ENCODE results near the gene FAM227B.
"Not testable (repeated sequence)": the region's sequence is repeated elsewhere in the genome, so short reads cannot be mapped to it uniquely, and the experiment has no call there.

The FAM227B gene

GRCh38 chr15:49501586-49501985 lies 119.0 kb downstream of the FAM227B start:
- in situ Hi-C loops (cut with MboI; ENCODE audit: low pct_unique_long_range_greater_than_20kb, low sequenced_read_pairs, unreplicated experiment): no loop called here
- no peak for DNase-seq (ENCODE audit: low spot score)
- TF ChIP-seq, protein P1, sequence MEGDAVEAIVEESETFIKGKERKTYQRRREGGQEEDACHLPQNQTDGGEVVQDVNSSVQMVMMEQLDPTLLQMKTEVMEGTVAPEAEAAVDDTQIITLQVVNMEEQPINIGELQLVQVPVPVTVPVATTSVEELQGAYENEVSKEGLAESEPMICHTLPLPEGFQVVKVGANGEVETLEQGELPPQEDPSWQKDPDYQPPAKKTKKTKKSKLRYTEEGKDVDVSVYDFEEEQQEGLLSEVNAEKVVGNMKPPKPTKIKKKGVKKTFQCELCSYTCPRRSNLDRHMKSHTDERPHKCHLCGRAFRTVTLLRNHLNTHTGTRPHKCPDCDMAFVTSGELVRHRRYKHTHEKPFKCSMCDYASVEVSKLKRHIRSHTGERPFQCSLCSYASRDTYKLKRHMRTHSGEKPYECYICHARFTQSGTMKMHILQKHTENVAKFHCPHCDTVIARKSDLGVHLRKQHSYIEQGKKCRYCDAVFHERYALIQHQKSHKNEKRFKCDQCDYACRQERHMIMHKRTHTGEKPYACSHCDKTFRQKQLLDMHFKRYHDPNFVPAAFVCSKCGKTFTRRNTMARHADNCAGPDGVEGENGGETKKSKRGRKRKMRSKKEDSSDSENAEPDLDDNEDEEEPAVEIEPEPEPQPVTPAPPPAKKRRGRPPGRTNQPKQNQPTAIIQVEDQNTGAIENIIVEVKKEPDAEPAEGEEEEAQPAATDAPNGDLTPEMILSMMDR (IDR thresholded peaks at IDR 0.05; ENCODE audit: extremely low read depth, insufficient read depth, missing control alignments): no peak

DNA sequence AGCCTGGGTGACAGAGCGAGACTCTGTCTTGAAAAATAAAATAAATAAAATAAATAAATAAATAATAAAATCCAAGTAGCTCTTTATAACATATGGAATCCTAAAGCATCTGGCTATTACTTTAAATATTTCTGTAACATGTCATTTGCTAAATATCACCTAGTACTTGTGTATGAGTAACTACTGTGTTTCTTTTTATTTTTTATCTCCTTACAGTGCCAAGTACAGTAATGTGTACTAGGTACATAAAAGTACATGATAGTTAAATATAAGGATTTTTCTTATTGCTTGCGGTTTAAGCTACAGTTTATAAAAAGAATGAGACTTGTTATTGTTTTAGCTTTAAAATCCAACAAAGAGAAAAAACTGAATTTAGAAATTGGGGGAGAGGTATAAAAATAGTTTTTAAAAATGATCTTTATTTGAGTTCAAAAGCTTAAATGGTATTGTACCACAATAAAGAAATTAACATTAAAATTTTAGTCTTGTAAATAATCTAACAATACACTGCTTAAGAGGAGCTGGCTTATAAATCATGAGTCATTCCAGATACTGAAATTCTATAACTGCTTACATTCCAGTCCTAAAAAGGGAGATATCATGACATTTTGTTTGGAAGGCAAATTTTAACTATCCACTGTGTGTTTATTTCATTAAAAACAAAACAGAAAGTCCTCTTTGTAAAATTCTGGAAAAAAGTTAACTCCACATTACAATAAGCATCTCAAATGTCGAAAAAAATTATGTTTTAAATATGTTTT lies 124.4 kb downstream of the FAM227B start:
- TF ChIP-seq, protein P1 (IDR thresholded peaks at IDR 0.05; ENCODE audit: extremely low read depth, insufficient read depth, missing control alignments): no peak
- DNase-seq (ENCODE audit: low spot score): no peak
- in situ Hi-C loops (cut with MboI; ENCODE audit: low pct_unique_long_range_greater_than_20kb, low sequenced_read_pairs, unreplicated experiment): no loop called here

DNA sequence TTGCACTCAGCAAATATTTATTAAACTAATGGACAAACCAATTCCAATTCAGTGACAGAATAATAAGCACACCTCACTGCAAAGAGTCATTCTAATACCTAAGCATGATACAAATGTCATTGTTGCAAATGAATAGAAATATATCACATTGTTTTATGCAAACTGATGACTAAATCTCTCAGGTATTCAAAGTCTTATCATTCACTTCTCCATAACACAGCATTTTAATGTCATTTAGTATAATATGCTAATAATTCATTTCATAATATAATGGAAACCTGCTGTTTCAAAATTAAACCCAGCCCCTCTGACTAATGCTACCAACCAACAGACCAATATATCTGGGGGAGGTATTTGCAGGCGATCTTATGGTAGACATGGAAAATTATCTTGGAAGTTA lies 125.8 kb downstream of the FAM227B start:
- in situ Hi-C loops (cut with MboI; ENCODE audit: low pct_unique_long_range_greater_than_20kb, low sequenced_read_pairs, unreplicated experiment): no loop called here
- TF ChIP-seq, protein P1 (IDR thresholded peaks at IDR 0.05; ENCODE audit: extremely low read depth, insufficient read depth, missing control alignments): no peak
- DNase-seq (ENCODE audit: low spot score): no peak

DNA sequence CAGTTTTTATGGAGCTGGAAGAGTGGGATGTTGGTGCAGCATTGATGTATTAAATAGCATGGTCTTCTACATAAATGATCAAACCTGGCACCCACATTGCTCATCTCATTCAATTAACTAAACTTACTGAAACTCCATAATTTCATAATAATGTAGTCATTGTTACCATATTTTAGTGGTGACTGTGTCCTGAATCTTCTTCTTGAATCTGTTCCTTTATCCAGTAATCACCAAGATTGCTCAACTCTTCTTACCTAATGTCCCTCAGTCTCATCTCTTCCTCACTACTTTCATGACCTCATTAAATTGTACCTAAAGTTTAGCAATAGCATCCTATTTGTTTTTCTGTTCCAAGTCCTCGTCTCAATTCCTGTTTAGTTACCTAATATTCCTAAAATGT lies 127.8 kb downstream of the FAM227B start:
- TF ChIP-seq, protein P1 (IDR thresholded peaks at IDR 0.05; ENCODE audit: extremely low read depth, insufficient read depth, missing control alignments): no peak
- in situ Hi-C loops (cut with MboI; ENCODE audit: low pct_unique_long_range_greater_than_20kb, low sequenced_read_pairs, unreplicated experiment): no loop called here
- DNase-seq (ENCODE audit: low spot score): no peak

DNA sequence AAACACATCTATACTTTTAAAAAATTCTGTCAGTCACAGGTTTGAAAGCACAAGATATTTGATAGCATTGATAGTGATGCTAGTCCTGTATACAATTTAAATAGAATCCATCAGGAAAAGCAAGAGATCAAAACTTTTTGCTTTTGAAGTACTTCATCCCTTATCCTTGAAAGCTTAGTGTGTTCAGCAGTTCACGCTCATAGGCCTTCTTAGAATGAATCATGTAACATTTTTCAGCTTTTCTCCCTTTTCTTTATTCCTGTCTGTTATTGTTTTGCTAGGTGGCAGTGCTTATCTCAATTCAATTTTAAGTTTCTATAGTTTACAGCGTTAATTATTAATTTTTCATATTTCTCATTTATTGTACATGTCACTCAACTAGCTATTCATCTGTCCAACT lies 128.5 kb downstream of the FAM227B start:
- in situ Hi-C loops (cut with MboI; ENCODE audit: low pct_unique_long_range_greater_than_20kb, low sequenced_read_pairs, unreplicated experiment): no loop called here
- no peak for DNase-seq (ENCODE audit: low spot score)
- TF ChIP-seq, protein P1 (IDR thresholded peaks at IDR 0.05; ENCODE audit: extremely low read depth, insufficient read depth, missing control alignments): no peak

DNA sequence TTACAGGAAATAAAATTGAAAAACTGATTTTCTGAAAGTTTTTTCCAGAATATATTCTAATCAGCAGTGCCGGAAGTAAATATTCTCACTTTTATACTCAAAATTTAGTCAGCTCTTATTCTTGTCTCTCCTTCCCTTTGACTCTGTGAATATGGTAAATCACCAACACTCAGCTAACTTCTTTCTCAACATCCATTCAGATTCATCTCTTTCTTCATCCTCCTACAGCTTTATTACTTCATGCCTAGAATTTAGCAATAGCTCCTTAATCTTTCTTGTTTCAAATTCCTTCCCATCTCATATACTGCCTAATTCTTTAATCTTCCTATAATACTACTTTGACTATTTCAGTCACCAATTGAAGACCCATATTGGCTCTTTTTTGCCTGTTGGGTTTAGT lies 129.7 kb downstream of the FAM227B start:
- TF ChIP-seq, protein P1 (IDR thresholded peaks at IDR 0.05; ENCODE audit: extremely low read depth, insufficient read depth, missing control alignments): no peak
- DNase-seq (ENCODE audit: low spot score): no peak
- in situ Hi-C loops (cut with MboI; ENCODE audit: low pct_unique_long_range_greater_than_20kb, low sequenced_read_pairs, unreplicated experiment): no loop called here

- in situ Hi-C loops (cut with MboI; ENCODE audit: low pct_unique_long_range_greater_than_20kb, low sequenced_read_pairs, unreplicated experiment); DNase-seq (ENCODE audit: low spot score): not testable (repeated sequence)
These were observed 135.2 kb downstream of the FAM227B start for GRCh38 chr15:49485401-49485800.

GRCh38 chr15:49478982-49479381 lies 141.6 kb downstream of the FAM227B start:
- DNase-seq (ENCODE audit: low spot score); in situ Hi-C loops (cut with MboI; ENCODE audit: low pct_unique_long_range_greater_than_20kb, low sequenced_read_pairs, unreplicated experiment): not testable (repeated sequence)

DNA sequence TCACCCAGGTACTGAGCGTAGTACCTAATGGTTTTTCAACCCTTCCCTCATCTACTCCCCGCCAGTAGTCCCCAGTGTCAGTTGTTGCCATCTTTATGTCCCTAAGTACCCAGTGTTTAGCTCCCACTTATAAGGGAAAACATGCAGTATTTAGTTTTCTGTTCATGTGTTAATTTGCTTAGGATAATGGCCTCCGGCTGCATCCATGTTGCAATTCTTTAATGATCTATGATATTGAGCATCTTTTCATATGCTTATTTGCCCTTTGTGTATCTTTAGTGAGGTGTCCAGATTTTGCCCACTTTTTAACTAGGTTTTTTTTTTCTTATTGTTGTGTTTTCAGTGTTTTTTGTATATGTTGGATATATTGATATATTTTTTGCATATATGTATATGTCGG lies 142.6 kb downstream of the FAM227B start:
- in situ Hi-C loops (cut with MboI; ENCODE audit: low pct_unique_long_range_greater_than_20kb, low sequenced_read_pairs, unreplicated experiment): not testable (repeated sequence)

More for the DNA sequence above, 142.6 kb downstream of the FAM227B start:
- DNase-seq (ENCODE audit: low spot score): not testable (repeated sequence)
